ENCODE measurements around the gene GALNT10. TPM values are rescaled to one million over a fixed set of nuclear protein-coding genes. Genes with fewer than 3 reads are reported as not detected.

The GALNT10 gene
- total RNA-seq, 1 experiment from 2014 or later: 27.8 TPM

DNA sequence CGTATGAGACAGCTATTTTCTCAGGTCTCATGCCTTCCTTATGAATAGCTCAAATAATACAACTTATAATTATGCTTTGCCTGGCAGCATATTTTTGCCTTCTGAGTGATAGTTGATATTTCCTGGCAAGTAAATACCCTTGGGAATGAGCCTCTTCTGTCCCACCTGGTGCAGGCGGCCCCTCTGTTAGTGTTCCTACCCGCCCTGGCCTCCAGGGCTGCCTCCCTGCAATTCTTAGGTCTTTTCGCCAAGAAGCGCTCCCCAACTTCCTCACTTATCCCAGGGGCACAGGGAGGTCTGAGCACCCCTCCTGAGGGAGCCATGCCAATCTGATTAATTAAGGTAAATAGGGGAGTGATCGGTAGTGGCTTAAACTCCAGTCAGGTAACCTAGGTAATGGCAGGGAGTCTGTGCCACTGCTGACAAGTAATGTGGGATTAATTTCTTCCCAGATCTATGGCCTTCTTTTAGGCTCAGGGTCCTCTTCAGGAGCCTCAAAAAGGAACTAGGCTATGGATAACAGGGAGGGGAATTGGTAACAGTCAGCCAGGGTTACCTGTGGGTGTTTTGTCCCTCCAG lies 81.5 kb downstream of the GALNT10 start:
- ChIA-PET POLR2A (no interaction called here), RAD21 (ENCODE audit: low non-redundant PET in 1 of 2, low total read pairs in 2 of 2, uncharacterized antibody in 2 of 2, unreplicated experiment in 2 of 2) (no interaction called here), CTCF (no interaction called here)
- no peaks in the 10 kb centered on the region for H3K9me2 ChIP-seq (ENCODE audit: insufficient read depth)
- H4K20me1 ChIP-seq (ENCODE audit: insufficient read depth): no peaks in the 10 kb centered on the region
- no peak overlapping the region for H2AFZ ChIP-seq (ENCODE audit: low read depth, low read length, poor library complexity, severe bottlenecking)
- H3K4me3 ChIP-seq (replicated peaks in 1 of 2; ENCODE audit: low read depth in 1 of 2, low read length in 2 of 2): no peak overlapping the region
- ATAC-seq (no peak), DNase-seq (ENCODE audit: low read depth, low spot score) (no peak)
- H3K36me3 ChIP-seq (ENCODE audit: control insufficient read depth in 1 of 2, insufficient read depth in 2 of 2, low read length in 2 of 2): no peaks in the 10 kb centered on the region
- no peak overlapping the region for H3K4me2 ChIP-seq (ENCODE audit: low read length)
- H3K9ac ChIP-seq (ENCODE audit: low read length): no peak overlapping the region
- H3K27me3 ChIP-seq (ENCODE audit: insufficient read depth, low read length): no peaks in the 10 kb centered on the region
- intact Hi-C loops (cut with micrococcal nuclease): no loop called here
- H3K4me1 ChIP-seq (ENCODE audit: control insufficient read depth in 1 of 2, insufficient read depth in 2 of 2, low read length in 2 of 2): peaks cover 0 to 9% of the 10 kb centered on the region in 2 experiments; a peak in 1 of 4 replicates
- TF ChIP-seq EZH2phosphoT487 (IDR thresholded peaks at IDR 0.05; ENCODE audit: borderline replicate concordance) (no peak), YY1 (IDR thresholded peaks at IDR 0.05; ENCODE audit: extremely low read depth, insufficient replicate concordance, low read depth, low read length) (no peak), SIN3A (IDR thresholded peaks at IDR 0.05; ENCODE audit: low read depth) (no peak), CEBPB (IDR thresholded peaks at IDR 0.05; ENCODE audit: low read depth) (no peak), SRF (IDR thresholded peaks at IDR 0.05; ENCODE audit: low read depth) (no peak), TCF7L2 (IDR thresholded peaks at IDR 0.05; ENCODE audit: borderline replicate concordance, extremely low read depth, insufficient read depth, insufficient read length) (no peak), EGR1 (IDR thresholded peaks at IDR 0.05; ENCODE audit: low read depth) (no peak), ZFX (IDR thresholded peaks at IDR 0.05) (no peak)
- TF ChIP-seq, protein P1, sequence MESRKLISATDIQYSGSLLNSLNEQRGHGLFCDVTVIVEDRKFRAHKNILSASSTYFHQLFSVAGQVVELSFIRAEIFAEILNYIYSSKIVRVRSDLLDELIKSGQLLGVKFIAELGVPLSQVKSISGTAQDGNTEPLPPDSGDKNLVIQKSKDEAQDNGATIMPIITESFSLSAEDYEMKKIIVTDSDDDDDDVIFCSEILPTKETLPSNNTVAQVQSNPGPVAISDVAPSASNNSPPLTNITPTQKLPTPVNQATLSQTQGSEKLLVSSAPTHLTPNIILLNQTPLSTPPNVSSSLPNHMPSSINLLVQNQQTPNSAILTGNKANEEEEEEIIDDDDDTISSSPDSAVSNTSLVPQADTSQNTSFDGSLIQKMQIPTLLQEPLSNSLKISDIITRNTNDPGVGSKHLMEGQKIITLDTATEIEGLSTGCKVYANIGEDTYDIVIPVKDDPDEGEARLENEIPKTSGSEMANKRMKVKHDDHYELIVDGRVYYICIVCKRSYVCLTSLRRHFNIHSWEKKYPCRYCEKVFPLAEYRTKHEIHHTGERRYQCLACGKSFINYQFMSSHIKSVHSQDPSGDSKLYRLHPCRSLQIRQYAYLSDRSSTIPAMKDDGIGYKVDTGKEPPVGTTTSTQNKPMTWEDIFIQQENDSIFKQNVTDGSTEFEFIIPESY (IDR thresholded peaks at IDR 0.05; ENCODE audit: extremely low read depth, insufficient replicate concordance, low read length): no peak
- TF ChIP-seq, protein P2, sequence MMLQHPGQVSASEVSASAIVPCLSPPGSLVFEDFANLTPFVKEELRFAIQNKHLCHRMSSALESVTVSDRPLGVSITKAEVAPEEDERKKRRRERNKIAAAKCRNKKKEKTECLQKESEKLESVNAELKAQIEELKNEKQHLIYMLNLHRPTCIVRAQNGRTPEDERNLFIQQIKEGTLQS (IDR thresholded peaks at IDR 0.05): no peak
- no peaks in the 10 kb centered on the region for H3K9me3 ChIP-seq (ENCODE audit: control insufficient read depth in 1 of 2, insufficient read depth in 1 of 2, low read depth in 1 of 2, low read length in 2 of 2)
- BruUV-seq (replicated peaks): no TSS peak
- no peaks in the 10 kb centered on the region for H3K79me2 ChIP-seq (ENCODE audit: insufficient read depth, low read length)
- no peak overlapping the region for H3K27ac ChIP-seq (ENCODE audit: low read depth, low read length)

All from HCT116 (cell line).